ENCODE data around the gene DOC2B. TPM values are rescaled to one million over a fixed set of nuclear protein-coding genes. Genes with fewer than 3 reads are reported as not detected.

Gene DOC2B
- total and polyA plus RNA-seq, 2 of the 13 experiments (the other 11 are each of a cell fraction or from before 2014, with no cell fraction given): 0.09 to 0.22 TPM

DNA sequence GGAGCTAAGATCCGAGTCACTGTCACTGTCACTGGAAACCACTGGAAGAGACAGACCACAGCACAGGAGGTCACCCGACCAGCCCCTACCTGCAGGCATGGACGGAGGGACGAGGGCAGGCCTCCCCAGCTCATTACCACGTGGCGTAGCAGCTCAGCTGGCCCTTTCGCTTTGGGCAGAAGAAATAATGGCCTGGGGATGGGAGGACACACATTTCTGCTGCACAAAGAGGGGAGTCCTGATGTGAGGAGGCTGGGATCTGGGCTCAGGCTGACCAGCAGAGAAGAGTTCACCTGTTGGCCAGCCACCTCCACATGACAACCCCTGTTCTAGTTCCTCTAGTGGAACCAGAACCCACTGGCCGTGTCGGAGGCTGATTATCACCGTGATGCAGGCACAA lies 38.2 kb upstream of the DOC2B start (continued):
- no peak for TF ChIP-seq TBL1XR1 (IDR thresholded peaks at IDR 0.05; ENCODE audit: borderline replicate concordance, low read length, partially characterized antibody)
- TF ChIP-seq STAG1 (CRISPR knock-in tag; IDR thresholded peaks at IDR 0.05): no peak
- TF ChIP-seq ZNF597 (CRISPR knock-in tag; IDR thresholded peaks at IDR 0.05): no peak
- TF ChIP-seq, protein P1, sequence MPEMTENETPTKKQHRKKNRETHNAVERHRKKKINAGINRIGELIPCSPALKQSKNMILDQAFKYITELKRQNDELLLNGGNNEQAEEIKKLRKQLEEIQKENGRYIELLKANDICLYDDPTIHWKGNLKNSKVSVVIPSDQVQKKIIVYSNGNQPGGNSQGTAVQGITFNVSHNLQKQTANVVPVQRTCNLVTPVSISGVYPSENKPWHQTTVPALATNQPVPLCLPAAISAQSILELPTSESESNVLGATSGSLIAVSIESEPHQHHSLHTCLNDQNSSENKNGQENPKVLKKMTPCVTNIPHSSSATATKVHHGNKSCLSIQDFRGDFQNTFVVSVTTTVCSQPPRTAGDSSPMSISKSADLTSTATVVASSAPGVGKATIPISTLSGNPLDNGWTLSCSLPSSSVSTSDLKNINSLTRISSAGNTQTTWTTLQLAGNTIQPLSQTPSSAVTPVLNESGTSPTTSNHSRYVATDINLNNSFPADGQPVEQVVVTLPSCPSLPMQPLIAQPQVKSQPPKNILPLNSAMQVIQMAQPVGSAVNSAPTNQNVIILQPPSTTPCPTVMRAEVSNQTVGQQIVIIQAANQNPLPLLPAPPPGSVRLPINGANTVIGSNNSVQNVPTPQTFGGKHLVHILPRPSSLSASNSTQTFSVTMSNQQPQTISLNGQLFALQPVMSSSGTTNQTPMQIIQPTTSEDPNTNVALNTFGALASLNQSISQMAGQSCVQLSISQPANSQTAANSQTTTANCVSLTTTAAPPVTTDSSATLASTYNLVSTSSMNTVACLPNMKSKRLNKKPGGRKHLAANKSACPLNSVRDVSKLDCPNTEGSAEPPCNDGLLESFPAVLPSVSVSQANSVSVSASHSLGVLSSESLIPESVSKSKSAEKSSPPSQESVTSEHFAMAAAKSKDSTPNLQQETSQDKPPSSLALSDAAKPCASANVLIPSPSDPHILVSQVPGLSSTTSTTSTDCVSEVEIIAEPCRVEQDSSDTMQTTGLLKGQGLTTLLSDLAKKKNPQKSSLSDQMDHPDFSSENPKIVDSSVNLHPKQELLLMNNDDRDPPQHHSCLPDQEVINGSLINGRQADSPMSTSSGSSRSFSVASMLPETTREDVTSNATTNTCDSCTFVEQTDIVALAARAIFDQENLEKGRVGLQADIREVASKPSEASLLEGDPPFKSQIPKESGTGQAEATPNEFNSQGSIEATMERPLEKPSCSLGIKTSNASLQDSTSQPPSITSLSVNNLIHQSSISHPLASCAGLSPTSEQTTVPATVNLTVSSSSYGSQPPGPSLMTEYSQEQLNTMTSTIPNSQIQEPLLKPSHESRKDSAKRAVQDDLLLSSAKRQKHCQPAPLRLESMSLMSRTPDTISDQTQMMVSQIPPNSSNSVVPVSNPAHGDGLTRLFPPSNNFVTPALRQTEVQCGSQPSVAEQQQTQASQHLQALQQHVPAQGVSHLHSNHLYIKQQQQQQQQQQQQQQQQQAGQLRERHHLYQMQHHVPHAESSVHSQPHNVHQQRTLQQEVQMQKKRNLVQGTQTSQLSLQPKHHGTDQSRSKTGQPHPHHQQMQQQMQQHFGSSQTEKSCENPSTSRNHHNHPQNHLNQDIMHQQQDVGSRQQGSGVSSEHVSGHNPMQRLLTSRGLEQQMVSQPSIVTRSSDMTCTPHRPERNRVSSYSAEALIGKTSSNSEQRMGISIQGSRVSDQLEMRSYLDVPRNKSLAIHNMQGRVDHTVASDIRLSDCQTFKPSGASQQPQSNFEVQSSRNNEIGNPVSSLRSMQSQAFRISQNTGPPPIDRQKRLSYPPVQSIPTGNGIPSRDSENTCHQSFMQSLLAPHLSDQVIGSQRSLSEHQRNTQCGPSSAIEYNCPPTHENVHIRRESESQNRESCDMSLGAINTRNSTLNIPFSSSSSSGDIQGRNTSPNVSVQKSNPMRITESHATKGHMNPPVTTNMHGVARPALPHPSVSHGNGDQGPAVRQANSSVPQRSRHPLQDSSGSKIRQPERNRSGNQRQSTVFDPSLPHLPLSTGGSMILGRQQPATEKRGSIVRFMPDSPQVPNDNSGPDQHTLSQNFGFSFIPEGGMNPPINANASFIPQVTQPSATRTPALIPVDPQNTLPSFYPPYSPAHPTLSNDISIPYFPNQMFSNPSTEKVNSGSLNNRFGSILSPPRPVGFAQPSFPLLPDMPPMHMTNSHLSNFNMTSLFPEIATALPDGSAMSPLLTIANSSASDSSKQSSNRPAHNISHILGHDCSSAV (CRISPR knock-in tag; IDR thresholded peaks at IDR 0.05; ENCODE audit: borderline replicate concordance): no peak
- no peak for TF ChIP-seq NCOA1 (CRISPR knock-in tag; IDR thresholded peaks at IDR 0.05)

All from HepG2 (cell line).